GM19193 (cell line): ENCODE results near the gene DAPK1.

Experiments
- POLR2A ChIP-seq: IDR thresholded peaks from 4 replicates; pipeline ENCODE4 v1.6.1; 2011; ENCODE audit not compliant: insufficient read depth, insufficient read length; ENCODE audit errors: extremely low read depth

The DAPK1 gene

DNA sequence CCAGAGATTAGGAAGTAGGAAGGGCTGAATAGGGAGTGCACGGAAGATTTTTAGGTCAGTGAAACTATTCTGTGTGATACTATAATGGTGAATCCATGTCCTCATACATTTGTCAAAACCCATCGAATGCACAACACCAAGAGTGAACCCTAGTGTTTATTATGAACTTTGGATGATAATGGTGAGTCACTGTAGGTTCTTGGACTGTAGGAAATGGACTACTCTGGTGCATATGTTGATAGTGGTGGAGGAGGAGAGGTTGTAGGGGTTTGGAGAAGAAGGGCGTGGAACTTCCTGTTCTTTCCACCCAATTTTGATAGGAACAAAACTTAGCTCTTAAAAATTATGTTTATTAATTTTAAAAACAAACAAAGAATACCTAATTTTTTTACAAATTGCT is 242.5 kb downstream of the DAPK1 start:
- no peak for TF ChIP-seq POLR2A

DNA sequence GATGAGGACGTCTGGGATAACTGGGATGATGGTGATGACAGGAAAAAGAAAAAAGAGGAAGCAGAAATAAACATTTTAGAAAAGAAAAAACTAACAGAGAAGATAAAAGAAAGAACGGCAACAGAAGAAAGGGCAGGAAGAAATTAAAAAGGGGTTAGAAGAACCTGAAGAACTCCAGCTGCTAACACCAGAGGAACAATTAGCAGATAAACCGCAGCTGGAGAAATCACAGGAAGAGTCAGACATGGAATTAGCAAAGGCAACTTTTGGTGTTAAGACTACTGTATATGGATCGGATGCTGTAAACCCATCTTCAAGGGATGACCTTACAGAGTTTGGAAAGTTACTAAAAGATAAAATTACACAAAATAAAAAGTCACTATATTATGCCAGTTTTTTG is 243.7 kb downstream of the DAPK1 start:
- no peak for TF ChIP-seq POLR2A

DNA sequence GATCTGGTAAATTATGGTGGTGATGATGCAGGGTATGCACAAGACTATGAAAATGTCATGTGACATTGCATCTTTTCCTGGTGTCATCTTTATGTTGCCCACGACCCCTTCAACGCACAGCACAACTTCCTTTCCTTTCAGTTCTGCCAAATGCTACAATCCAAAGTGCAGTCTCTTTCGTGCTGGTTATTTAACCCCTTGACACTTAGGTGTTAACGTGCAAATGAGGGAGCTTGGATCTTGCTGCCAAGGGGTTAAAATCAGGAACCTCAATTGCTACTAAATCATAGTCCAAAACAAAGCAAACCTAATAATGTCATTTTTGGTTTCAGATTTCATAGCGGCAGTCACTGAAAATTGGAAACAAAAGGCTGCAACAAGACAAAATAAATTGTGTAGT is 244.2 kb downstream of the DAPK1 start:
- no peak for TF ChIP-seq POLR2A

DNA sequence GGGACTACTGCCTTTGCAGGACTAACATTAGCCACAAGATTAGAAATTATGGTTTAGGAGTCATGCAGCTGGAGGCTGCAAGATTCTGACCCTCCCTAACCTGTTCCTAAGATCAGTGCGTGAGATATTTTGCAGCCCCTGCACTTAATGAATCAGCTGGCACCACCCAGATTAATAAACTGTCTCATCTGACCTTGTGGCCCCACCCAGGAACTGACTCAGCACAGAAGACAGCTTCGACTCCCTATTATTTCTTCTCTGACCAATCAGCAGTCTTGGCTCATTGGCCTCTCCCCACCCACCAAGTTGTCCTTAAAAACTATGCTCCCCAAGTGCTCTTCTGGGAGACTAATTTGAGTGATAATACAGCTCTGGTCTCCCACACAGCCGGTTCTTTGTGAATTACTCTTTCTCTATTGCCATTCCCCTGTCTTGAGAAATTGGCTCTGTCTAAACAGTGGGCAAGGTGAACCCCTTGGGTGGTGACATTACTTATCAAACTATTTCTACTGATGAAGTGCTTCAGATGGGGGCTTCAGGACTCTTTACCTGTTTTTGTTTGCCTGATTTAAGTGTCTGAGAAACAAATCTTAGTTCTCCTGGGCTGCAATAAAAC is 245.3 kb downstream of the DAPK1 start:
- TF ChIP-seq POLR2A = no peak

GRCh38 chr9:87746186-87746585 is 248.5 kb downstream of the DAPK1 start:
- TF ChIP-seq POLR2A = no peak

GRCh38 chr9:87748881-87749280 is 251.2 kb downstream of the DAPK1 start:
- no peak for TF ChIP-seq POLR2A

- no peak for TF ChIP-seq POLR2A
Observed at GRCh38 chr9:87749335-87750035, 251.8 kb downstream of the DAPK1 start.

GRCh38 chr9:87750726-87751125 is 253.1 kb downstream of the DAPK1 start:
- no peak for TF ChIP-seq POLR2A

- TF ChIP-seq POLR2A = no peak
Observed at GRCh38 chr9:87751423-87751822, 253.8 kb downstream of the DAPK1 start.

DNA sequence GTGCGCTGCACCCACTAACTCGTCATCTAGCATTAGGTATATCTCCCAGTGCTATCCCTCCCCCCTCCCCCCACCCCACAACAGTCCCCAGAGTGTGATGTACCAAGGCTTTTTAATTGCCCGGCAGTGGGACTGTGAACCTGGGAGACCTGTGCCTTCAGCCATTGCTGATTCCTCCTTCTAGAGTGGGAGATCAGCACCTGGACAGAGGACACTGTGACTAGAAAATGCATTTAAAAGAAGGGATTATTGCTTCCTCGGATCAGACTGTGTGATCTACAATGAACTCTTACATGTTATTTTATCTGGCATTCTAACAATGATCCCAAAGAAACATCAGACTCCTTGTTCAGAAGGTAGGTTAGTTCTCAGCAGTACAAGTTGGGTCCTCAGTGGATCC is 254.2 kb downstream of the DAPK1 start:
- TF ChIP-seq POLR2A = no peak

DNA sequence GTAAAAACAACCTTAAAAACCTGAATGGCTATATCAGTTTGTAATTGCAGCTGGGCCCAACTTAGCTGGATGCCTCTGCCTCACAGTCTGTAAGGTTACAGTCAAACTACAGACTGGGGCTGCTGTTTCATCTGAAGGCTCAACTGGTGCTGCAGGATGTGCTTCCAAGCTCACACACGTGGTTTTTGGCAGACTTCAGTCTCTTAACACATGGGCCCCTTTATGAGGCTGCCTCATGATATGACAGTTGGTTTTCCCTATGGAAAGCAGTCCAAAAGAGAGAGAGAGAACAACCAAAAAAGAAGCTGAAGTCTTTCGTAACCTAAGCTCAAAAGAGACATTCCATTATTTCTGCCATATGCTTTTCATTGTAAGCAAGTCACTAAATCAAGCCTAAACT is 255.6 kb downstream of the DAPK1 start:
- TF ChIP-seq POLR2A = no peak
